Measurements from ENCODE around the gene CD180.

Gene CD180

DNA sequence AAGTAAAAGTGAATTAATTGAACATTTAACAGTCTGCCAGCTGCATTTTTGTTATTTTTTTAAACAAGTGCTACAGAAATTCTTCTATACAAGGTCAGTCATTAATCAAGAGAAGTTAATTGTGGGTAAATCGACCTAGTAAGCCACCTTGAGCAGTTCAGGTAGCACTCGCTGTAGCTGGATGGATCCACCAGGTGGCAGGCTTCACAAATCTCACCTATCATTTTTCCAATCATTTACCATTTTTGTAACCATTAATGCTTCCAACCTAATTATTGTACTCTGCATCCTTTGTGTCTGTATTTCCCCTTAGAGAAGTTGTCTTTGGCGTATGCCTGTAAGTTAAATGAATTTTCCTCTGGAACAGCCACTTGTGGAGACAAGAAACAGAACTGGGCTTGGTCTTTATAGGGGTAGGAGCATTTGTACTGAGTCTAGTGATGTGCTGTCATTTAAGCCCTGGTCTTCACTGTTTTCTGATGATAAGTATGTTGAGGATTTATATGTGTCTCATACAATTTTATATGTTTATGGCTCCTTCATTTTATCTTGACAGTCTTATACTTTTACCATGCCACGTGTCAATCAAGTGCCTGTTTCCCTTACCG, 39.5 kb downstream of the CD180 start:
- FAIRE-seq, result no peak

GRCh38 chr5:67154556-67155206, 41.9 kb downstream of the CD180 start:
- FAIRE-seq, result no peak

DNA sequence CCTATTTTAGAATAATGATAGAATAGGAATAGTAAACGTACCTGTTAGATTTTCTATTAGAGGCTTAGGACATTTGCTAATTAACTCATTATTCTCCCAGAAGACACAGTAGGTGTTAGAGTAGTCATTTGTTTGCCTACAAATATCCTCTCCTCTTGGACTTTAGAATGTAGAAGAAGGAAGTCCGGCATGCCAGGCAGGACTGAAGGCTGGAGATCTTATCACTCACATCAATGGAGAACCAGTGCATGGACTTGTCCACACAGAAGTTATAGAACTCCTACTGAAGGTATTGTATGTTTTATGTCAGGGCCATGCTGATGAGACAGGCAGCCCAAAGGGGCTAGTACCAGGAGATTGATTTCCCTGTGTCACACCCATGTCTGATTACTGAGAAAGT, 43.3 kb downstream of the CD180 start:
- no peak for FAIRE-seq

DNA sequence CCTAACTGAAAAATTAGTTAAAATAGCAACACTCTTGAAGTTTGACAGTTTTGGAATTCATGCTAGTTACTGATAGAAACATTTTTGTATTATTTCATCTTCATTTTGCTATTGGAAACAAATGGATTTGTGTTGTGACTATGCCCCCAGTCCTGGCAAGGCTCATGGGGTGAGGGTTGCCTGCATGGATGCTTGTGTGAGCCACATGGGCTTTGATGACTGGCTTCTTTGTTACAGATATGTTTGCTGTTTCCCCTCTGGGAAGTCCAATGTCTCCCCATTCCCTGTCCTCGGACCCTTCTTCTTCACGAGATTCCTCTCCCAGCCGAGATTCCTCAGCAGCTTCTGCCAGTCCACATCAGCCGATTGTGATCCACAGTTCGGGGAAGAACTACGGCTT, 44.2 kb downstream of the CD180 start:
- FAIRE-seq, result no peak

GRCh38 chr5:67149951-67150523, 46.6 kb downstream of the CD180 start:
- FAIRE-seq, result no peak

- no peak for FAIRE-seq
These were observed 47.3 kb downstream of the CD180 start for GRCh38 chr5:67149057-67149950.

DNA sequence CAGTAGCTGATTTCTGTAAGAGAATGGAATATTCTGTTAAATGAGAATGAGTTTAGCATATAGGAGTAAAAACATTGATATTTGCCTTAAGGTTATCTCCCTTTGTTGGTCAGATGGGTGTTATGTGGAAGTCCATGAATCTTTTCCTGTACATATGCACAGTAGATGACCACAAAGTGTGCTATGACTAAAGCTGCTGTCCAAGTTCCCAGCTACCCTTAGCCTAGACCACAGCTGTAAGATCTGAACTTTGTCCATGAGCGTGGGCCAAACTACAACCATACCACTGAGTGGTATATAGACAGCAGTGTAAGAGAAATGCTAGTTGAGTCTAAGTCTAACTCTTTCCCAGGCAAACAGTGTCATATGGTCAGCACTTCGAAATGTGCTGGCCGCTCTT, 48.8 kb downstream of the CD180 start:
- no peak for FAIRE-seq

DNA sequence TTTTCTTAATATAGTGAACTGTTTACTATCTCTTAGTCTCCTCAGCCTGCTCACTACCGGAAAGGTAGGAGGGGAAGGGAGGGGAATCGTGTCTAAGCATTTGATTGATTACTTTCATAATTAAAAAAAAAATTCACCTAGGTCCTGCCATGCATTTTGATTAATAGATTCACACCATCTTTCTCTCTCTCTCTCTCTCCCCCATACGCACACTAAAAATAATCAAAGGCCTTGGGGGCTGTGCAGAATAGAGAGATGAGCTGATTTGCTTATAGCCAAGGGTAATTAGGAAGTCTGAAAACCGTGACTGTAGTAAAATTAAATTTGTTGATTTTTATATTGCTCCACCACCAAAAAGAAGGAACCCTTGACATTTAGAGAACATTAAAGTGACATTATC, 49.6 kb downstream of the CD180 start:
- no peak for FAIRE-seq

DNA sequence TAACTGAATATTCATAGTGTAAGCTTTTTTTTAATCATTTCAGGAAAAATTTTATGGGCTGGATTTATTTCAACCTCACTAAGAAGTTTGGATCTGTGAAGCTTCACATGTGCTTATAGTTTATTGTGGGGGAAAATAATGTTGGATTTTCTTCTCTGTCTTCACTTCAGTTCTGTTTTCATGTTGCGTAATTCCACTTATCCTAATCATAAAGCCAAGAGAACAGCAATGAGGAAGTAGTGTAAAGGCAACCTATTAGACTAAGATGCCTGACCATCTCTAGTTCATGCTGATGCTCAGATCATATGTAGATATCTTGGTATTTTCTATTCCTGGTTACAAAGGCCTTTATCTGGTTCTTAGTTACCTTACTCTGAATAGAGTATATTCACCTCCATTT, 50.0 kb downstream of the CD180 start:
- no peak for FAIRE-seq

DNA sequence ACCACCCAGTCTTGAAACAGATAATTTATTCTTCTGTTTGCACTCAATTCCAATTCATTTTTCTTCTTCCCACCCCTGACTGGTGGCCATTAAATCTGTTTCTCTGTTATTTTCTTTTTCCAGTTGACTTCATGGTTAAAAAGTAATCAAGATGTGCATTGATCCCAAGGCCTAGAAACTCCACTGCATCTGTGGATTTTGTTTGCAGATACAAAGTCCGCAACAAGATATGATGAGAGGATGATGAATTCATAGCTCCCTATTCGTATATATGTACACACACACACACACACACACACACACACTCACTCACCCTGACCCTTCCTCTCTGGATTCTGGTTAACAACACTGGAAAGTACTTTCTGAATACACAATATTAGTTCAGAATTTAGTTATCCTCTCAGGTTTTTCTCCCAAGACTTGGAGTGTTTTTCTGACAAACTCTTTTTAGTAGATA, 52.4 kb downstream of the CD180 start:
- no peak for FAIRE-seq

DNA sequence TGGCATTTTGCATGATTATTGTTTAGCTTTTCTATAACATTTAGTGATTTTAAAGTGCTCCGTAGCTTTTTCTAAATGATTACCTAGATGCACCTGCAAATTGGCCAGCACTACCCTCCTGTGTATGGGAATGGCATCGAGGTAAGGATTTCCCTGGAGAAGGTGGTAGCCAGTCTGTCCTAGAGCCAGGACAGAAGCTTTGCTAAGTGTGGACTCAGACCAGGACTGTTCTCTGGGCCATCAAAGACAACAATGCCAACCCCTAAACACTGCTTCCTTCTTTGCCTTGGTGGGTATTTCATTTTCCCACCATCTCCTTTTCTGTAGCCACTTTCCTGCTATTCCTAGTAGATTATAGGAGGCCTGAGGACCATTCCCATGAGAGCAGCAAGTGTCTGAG, 53.0 kb downstream of the CD180 start:
- no peak for FAIRE-seq

- no peak for FAIRE-seq
These were observed 53.8 kb downstream of the CD180 start for GRCh38 chr5:67142816-67143215.

GRCh38 chr5:67141644-67142043, 55.0 kb downstream of the CD180 start:
- no peak for FAIRE-seq

DNA sequence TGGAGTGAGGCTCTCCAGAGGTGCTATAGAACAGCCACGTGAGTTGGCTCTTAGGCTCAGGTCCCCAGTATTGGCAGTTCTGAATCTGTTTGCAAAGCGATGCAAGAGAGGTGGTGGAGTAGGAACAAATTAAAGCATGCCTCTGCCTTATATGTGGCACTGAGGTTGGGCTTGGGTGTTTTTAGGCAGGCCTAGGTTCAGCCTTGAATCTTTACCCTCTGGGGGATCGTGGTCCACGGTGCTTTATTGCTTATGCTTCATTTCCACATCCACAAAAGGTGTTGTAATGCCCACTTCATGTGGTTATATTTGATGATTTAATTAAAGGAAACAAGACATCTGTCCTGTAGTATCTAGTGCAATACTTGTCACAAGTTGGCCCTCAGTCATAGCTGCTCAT, 56.2 kb downstream of the CD180 start:
- no peak for FAIRE-seq

- no peak for FAIRE-seq
These were observed 57.6 kb downstream of the CD180 start for GRCh38 chr5:67139030-67139429.

DNA sequence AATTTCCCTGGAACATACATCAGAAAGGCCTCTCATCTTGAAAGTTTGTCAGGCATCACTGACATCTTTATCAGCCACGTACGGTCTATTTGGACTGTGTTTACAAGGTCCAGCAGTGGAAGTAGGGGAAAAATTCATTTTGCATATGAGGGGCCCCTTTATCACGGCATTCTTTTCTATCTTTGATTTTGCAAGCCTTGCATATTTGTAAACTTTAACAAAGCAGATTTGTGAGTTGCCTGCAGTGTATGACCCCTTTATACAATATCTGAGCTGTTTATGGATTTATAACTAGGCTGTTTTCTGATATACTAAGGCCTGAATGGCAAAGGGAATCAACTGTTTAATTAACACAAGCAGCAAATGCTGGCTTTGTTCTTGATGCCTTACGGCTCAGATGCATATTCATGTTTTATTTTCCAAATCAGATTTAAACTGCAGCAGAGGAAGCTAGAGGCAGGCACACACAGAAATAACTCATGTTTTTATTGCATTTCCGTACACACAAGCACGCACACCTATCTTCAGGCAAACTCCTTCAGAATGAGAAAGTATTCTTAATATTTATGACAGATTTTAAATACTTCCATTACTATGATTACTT, 61.1 kb downstream of the CD180 start:
- no peak for FAIRE-seq

DNA sequence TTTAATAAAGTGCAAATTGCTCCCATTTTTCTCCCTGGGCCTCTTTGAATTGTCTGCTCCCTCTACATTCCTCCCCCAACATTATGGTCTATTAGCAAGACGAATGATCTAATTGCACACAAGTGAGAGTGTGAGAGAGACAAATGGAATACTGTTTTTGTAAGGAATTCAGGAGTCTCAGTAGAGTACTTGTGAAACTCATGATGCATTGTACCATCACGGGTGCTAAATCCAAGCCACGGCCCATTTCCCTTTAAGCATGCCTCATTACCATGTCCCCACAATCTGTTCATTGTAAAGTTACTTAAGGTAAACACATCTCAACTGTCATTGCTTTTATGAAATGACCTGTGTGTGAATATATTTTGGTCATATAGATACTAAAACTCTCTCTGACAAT, 62.8 kb downstream of the CD180 start:
- no peak for FAIRE-seq

DNA sequence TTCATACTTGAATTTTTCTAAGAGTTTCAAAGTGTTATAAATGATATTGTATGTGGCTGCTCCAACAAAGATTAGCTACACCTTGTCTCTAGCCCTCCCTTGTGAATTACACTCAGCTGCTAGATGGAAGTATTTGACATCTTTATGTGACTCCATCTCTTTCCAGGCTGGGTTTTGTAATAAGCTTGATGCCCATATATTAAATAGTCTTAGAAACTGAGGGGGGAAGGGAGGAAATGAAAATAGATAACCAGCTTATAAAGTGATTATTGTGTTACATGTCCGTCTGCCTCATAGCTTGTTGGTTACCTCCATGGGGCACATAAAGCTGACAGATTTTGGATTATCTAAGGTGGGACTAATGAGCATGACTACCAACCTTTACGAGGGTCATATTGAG, 63.4 kb downstream of the CD180 start:
- FAIRE-seq, result no peak

DNA sequence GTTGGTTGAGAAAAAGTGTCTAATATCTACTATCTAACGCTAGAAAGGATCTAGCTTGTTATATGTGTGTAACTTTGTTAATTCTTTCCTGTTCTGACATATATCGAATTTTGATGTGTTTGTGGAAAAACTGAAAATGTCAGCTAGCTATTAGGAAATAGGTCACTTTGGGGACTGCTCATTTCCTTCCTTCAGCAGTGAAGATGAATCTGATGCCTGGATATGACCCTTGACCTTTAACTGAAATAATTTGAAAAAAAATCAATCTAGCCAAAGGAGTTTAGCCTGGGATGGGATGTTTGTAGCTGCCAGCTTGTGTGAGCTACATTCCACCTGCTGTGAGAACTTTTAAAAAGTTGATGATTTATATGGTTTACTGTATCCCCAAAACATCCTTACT, 66.8 kb downstream of the CD180 start:
- FAIRE-seq, result no peak

Measured in G401.6 (cell line).